SK-N-MC (cell line): ENCODE data around the gene ATG10.
"Not testable (repeated sequence)": the region's sequence is repeated elsewhere in the genome, so short reads cannot be mapped to it uniquely, and the experiment has no call there.

Experiments used
- DNase-seq: peaks from one replicate; pipeline ENCODE4 v3.0.0-alpha.2; 2011; ENCODE audit warnings: low read depth, low spot score
- H3K27ac ChIP-seq: fragments of 200-600 bp; sonication (generic); 2 replicates; pipeline ENCODE4 v1.5.1; 2016; ENCODE audit warnings: mixed run types
- H3K36me3 ChIP-seq: fragments of 200-600 bp; sonication (generic); 2 replicates; pipeline ENCODE4 v1.6.1; 2017; ENCODE audit warnings: antibody characterized with exemption, low read length, mixed read lengths; ENCODE audit not compliant: insufficient read depth
- H3K4me3 ChIP-seq: fragments of 200-600 bp; sonication (generic); 2 replicates; pipeline ENCODE4 v1.5.1; 2016
- H3K9ac ChIP-seq: fragments of 200-600 bp; sonication (generic); 2 replicates; pipeline ENCODE4 v1.8.0; 2017; ENCODE audit warnings: mixed run types, mixed read lengths; ENCODE audit not compliant: insufficient read length
- H3K9me3 ChIP-seq: fragments of 200-600 bp; sonication (generic); 2 replicates; pipeline ENCODE4 v1.6.1; 2017; ENCODE audit warnings: low read depth, mild to moderate bottlenecking, antibody characterized with exemption, low read length, moderate library complexity, mixed read lengths
- EZH2 ChIP-seq: fragments of 200-600 bp; sonication (generic); IDR thresholded peaks from one replicate; pipeline ENCODE4 v1.6.1; 2017; ENCODE audit warnings: antibody characterized with exemption
- FOXP2 ChIP-seq: optimal IDR thresholded peaks from 2 replicates; pipeline ENCODE3; 2011; ENCODE audit warnings: mild to moderate bottlenecking, moderate library complexity; ENCODE audit not compliant: insufficient read depth; ENCODE audit errors: extremely low read length, control extremely low read depth
- POLR2AphosphoS5 ChIP-seq: IDR thresholded peaks from 2 replicates; pipeline ENCODE4 v1.6.1; 2012; ENCODE audit warnings: mild to moderate bottlenecking, low read depth, low read length, borderline replicate concordance

The ATG10 gene

DNA sequence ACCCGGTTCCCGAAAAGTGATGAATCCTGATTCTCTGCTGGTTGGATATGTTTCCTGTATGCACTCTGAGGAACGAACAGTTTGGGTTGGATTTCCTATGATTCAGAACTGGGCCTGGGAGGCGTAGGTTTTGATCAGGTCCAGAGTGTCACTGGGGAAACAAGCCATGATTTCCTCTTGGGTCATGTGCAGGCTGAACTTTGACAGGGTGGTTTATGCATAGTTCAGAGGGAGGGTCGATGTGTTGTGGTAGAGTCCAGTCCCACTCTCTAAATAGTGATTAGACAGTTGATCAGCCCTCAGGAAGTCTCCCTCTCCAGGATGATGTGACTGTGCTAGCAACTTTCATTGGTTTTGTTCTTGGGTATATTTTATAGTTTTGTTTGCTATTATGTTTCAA is 17.4 kb downstream of the ATG10 start:
- TF ChIP-seq EZH2 (no peak), POLR2AphosphoS5 (no peak), FOXP2 (no peak)
- H3K36me3 ChIP-seq: peaks cover 15% of the 10 kb centered on the region
- no peak for DNase-seq
- H3K9ac ChIP-seq: no peak overlapping the region
- no peak overlapping the region for H3K4me3 ChIP-seq
- no peak overlapping the region for H3K27ac ChIP-seq
- H3K9me3 ChIP-seq: no peaks in the 10 kb centered on the region

GRCh38 chr5:81994679-81995078 is 22.9 kb downstream of the ATG10 start:
- no peak for TF ChIP-seq FOXP2
- TF ChIP-seq EZH2: no peak
- no peak for TF ChIP-seq POLR2AphosphoS5
- no peak for DNase-seq
- peaks cover 48% of the 10 kb centered on the region for H3K36me3 ChIP-seq
- no peak overlapping the region for H3K27ac ChIP-seq
- no peak overlapping the region for H3K4me3 ChIP-seq
- peaks cover 3% of the 10 kb centered on the region; the same call in 1 of the 2 replicates for H3K9me3 ChIP-seq
- H3K9ac ChIP-seq: no peak overlapping the region

DNA sequence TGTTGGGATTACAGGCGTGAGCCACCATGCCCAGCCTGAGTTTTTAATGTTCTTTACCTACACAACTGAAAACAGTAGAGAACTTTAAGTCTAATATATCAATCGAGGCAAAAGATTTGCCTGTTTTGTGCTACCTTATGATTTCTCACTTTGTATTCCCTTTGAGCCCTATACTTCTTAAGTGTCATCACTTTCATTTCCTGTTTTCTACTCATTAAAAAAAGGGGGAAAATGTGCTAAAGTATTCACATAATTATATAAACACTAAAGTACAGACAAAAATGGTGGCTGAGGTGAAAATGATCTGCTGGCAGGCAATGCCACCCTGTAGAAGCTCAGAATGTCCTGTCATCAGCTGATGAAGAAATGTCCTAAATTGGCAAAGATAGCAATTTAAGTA is 23.6 kb downstream of the ATG10 start:
- Histone ChIP-seq H3K27ac (no peak overlapping the region), H3K9me3 (peaks cover 5% of the 10 kb centered on the region; the same call in 1 of the 2 replicates)
- TF ChIP-seq FOXP2 (no peak), POLR2AphosphoS5 (no peak), EZH2 (no peak)

DNA sequence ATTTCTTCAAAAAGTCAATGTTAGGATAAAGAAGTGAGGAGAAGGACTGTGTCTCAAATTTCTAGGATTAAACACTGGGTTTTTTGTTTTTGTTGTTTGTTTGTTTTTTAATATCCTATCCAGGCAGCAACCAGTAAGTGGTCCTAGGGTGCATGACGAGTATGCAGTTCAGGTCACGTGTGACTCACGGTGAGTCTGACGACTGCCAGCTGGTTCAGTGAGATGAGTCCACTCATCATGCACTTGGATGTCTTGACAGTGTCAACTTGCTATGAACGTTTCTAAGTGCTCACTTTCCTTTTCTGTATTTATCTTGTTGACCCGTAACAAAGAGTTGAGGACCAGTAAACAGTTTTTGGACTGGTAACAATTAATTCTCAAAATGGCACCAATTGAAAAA is 32.7 kb downstream of the ATG10 start:
- no peak for DNase-seq
- Histone ChIP-seq H3K9me3 (peaks cover 4% of the 10 kb centered on the region; the same call in 1 of the 2 replicates), H3K27ac (no peak overlapping the region), H3K4me3 (no peak overlapping the region), H3K9ac (no peak overlapping the region), H3K36me3 (peaks cover 13% of the 10 kb centered on the region)
- TF ChIP-seq EZH2: no peak
- no peak for TF ChIP-seq FOXP2
- TF ChIP-seq POLR2AphosphoS5: no peak

More for the DNA sequence above, 23.6 kb downstream of the ATG10 start:
- no peak for DNase-seq
- peaks cover 55% of the 10 kb centered on the region for H3K36me3 ChIP-seq
- no peak overlapping the region for H3K9ac ChIP-seq
- H3K4me3 ChIP-seq: no peak overlapping the region

DNA sequence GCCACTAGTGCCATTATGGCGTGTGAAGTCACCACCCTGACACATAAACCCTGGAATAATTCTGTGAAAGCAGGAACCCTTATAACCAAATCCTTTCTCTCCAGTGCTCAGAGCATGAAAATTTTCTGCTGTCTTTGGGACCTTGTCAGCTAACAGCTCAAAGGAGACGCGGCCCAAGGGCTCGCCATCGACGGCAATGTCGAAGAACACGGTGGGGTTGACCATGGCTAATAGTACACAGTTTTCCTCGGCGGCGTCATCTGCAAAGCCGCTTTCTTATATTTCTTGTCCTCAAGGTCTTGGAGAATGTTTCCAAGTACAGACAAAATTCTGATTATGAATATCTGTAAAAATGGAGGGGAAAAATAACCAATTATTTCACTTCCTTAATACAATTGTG is 38.0 kb downstream of the ATG10 start:
- DNase-seq, H3K9me3 ChIP-seq, H3K9ac ChIP-seq, H3K36me3 ChIP-seq, H3K27ac ChIP-seq, H3K4me3 ChIP-seq: not testable (repeated sequence)

- Histone ChIP-seq H3K9ac (no peak overlapping the region), H3K9me3 (no peaks in the 10 kb centered on the region), H3K4me3 (no peak overlapping the region), H3K36me3 (no peaks in the 10 kb centered on the region; the same call in 1 of the 2 replicates), H3K27ac (no peak overlapping the region)
- DNase-seq: no peak
- TF ChIP-seq EZH2 (no peak), POLR2AphosphoS5 (no peak), FOXP2 (no peak)
Measured at GRCh38 chr5:82010696-82011095, 38.9 kb downstream of the ATG10 start.

DNA sequence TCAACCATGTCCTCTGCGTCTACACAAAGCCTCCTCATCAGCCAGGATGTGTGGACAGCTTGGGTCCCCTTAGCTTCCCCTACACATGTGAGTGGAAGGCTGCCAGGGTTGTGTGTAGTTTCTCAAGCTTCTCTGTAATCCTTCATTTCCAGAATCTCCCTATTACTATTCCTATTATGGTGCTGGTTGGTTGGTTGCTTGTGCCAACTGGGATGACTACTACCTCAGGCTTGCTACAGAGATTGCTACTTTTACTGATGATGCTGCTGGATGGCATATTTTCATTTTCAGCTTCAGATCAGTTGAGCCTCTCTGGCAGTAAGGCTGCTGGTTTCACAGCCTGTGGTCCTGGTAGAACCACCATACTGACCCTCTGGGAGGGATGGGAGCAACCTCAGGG is 39.9 kb downstream of the ATG10 start:
- TF ChIP-seq POLR2AphosphoS5 (no peak), FOXP2 (no peak), EZH2 (no peak)
- 0 out of 2 replicates have a peak, but pooled peaks cover 3% of the 10 kb centered on the region for H3K9me3 ChIP-seq
- H3K9ac ChIP-seq: no peak overlapping the region
- no peak for DNase-seq
- no peak overlapping the region for H3K27ac ChIP-seq
- H3K36me3 ChIP-seq: peaks cover 6% of the 10 kb centered on the region
- no peak overlapping the region for H3K4me3 ChIP-seq

DNA sequence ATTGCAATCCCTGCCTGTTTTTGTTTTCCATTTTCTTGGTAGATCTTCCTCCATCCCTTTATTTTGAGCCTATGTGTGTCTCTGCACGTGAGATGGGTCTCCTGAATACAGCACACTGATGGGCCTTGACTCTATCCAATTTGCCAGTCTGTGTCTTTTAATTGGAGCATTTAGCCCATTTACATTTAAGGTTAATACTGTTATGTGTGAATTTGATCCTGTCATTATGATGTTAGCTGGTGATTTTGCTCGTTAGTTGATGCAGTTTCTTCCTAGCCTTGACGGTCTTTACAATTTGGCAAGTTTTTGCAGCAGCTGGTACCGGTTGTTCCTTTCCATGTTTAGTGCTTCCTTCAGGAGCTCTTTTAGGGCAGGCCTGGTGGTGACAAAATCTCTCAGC is 42.8 kb downstream of the ATG10 start:
- H3K4me3 ChIP-seq, H3K27ac ChIP-seq, H3K9ac ChIP-seq, DNase-seq, H3K9me3 ChIP-seq, H3K36me3 ChIP-seq: not testable (repeated sequence)

DNA sequence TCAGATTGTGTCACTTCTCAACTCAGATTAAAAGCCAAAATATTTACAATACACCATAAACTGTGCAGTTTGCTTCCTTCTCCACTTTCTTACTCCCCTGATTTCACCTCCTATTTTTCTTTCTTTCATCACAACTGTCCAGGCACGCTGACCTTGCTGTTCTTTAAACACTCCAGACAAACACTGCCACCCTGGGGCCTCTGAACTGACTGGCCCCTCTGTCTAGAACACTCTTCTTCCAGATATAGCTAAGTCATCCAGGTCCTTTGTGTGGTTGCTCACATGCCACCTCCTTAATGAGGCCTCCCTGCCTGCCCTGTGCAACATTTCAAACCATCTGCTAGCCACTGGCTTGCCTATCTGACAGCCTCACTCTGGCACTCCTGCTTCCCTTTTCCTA is 46.6 kb downstream of the ATG10 start:
- no peak for DNase-seq
- Histone ChIP-seq H3K9me3 (0 out of 2 replicates have a peak, but pooled peaks cover 3% of the 10 kb centered on the region), H3K9ac (no peak overlapping the region), H3K4me3 (no peak overlapping the region), H3K36me3 (peaks cover 6% of the 10 kb centered on the region), H3K27ac (peak overlapping the region; percentile 20; the same call in 1 of the 2 replicates)
- no peak for TF ChIP-seq POLR2AphosphoS5
- TF ChIP-seq EZH2: no peak
- TF ChIP-seq FOXP2: no peak

- H3K9me3 ChIP-seq: 0 out of 2 replicates have a peak, but pooled peaks cover 3% of the 10 kb centered on the region
- peak overlapping the region; percentile 49 for H3K4me3 ChIP-seq
- no peak for DNase-seq
- peak overlapping the region; percentile 20; the same call in 1 of the 2 replicates for H3K27ac ChIP-seq
- no peak for TF ChIP-seq FOXP2
- TF ChIP-seq EZH2: no peak
- TF ChIP-seq POLR2AphosphoS5: no peak
- H3K9ac ChIP-seq: peak overlapping the region; percentile 10
- peaks cover 6% of the 10 kb centered on the region for H3K36me3 ChIP-seq
Measured at GRCh38 chr5:82019342-82020138, 47.7 kb downstream of the ATG10 start.
